ENCODE data around the gene CD3D.

The CD3D gene

DNA sequence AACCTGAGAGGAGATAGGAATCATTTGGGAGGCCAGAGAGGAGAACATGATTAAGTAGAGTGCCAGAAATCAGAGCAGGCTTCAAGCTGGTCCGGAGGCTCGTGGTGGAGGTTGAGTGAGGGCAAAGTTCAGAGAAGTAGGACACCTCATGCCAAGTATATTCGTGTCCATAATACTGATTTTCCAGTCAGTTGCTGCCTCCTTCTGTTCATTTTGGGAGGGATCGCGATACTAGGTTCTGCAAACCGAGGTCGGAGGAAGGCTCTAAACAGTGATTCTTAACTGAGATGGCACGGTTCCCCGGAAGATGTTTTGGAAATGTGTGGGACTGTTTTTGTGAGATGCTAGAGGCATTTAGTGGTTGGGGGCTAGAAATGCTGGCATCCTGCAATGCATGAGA, 51.6 kb downstream of the CD3D start:
- peaks cover 13% of the 10 kb centered on the region; the same call in 1 of the 2 replicates for H3K27me3 ChIP-seq (ENCODE audit: low read depth, low read length)
- H3K4me2 ChIP-seq (ENCODE audit: low read length) = peak overlapping the region; percentile 28
- H3K36me3 ChIP-seq (replicated peaks; ENCODE audit: low read depth, low read length) = no peaks in the 10 kb centered on the region
- peaks cover 8% of the 10 kb centered on the region; the same call in 1 of the 2 replicates for H3K4me1 ChIP-seq (ENCODE audit: low read length)
- TF ChIP-seq EZH2phosphoT487 (IDR thresholded peaks at IDR 0.05; ENCODE audit: low read depth) = no peak
- TF ChIP-seq, protein P1, sequence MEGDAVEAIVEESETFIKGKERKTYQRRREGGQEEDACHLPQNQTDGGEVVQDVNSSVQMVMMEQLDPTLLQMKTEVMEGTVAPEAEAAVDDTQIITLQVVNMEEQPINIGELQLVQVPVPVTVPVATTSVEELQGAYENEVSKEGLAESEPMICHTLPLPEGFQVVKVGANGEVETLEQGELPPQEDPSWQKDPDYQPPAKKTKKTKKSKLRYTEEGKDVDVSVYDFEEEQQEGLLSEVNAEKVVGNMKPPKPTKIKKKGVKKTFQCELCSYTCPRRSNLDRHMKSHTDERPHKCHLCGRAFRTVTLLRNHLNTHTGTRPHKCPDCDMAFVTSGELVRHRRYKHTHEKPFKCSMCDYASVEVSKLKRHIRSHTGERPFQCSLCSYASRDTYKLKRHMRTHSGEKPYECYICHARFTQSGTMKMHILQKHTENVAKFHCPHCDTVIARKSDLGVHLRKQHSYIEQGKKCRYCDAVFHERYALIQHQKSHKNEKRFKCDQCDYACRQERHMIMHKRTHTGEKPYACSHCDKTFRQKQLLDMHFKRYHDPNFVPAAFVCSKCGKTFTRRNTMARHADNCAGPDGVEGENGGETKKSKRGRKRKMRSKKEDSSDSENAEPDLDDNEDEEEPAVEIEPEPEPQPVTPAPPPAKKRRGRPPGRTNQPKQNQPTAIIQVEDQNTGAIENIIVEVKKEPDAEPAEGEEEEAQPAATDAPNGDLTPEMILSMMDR (IDR thresholded peaks at IDR 0.05; ENCODE audit: low read depth, low read length) = peak; percentile 57
- H3K4me3 ChIP-seq (ENCODE audit: low read length) = no peak overlapping the region
- H3K9me3 ChIP-seq (ENCODE audit: insufficient read depth, low read length) = no peaks in the 10 kb centered on the region
- H4K20me1 ChIP-seq (ENCODE audit: insufficient read depth, low read length) = no peaks in the 10 kb centered on the region
- H3K9ac ChIP-seq (ENCODE audit: low read length) = no peak overlapping the region
- no peak overlapping the region for H3K27ac ChIP-seq (ENCODE audit: low read length)
- no peak overlapping the region for H2AFZ ChIP-seq (ENCODE audit: low read depth, low read length)
- no peaks in the 10 kb centered on the region for H3K79me2 ChIP-seq (ENCODE audit: low read length)

- no peak for TF ChIP-seq EZH2phosphoT487 (IDR thresholded peaks at IDR 0.05; ENCODE audit: low read depth)
- TF ChIP-seq, protein P1 (IDR thresholded peaks at IDR 0.05; ENCODE audit: low read depth, low read length) = no peak
- no peaks in the 10 kb centered on the region for H3K79me2 ChIP-seq (ENCODE audit: low read length)
- H2AFZ ChIP-seq (ENCODE audit: low read depth, low read length) = no peak overlapping the region
- H3K9me3 ChIP-seq (ENCODE audit: insufficient read depth, low read length) = no peaks in the 10 kb centered on the region
- peaks cover 13% of the 10 kb centered on the region; the same call in 1 of the 2 replicates for H3K27me3 ChIP-seq (ENCODE audit: low read depth, low read length)
- H3K4me1 ChIP-seq (ENCODE audit: low read length) = peaks cover 8% of the 10 kb centered on the region; the same call in 1 of the 2 replicates
- no peak overlapping the region for H3K9ac ChIP-seq (ENCODE audit: low read length)
- H3K4me3 ChIP-seq (ENCODE audit: low read length) = no peak overlapping the region
- no peaks in the 10 kb centered on the region for H4K20me1 ChIP-seq (ENCODE audit: insufficient read depth, low read length)
- H3K4me2 ChIP-seq (ENCODE audit: low read length) = no peak overlapping the region
- H3K36me3 ChIP-seq (replicated peaks; ENCODE audit: low read depth, low read length) = no peaks in the 10 kb centered on the region
- no peak overlapping the region for H3K27ac ChIP-seq (ENCODE audit: low read length)
Measured at GRCh38 chr11:118289401-118289800, 53.1 kb downstream of the CD3D start.
